Upper lobe of right lung (tissue), 1 donor: ENCODE results near the gene P3H2. TPM values are rescaled to one million over a fixed set of nuclear protein-coding genes. Genes with fewer than 3 reads are reported as not detected.

ENCODE experiments used
- ATAC-seq: fragments of 200-7000 bp; cut with Tn5 transposase; one replicate; pipeline ENCODE4 v1.9.1; 2020; ENCODE audit warnings: mild to moderate bottlenecking, moderate library complexity
- DNase-seq: peaks from one replicate; pipeline ENCODE4 v3.0.0-alpha.2; 2020
- H3K27ac ChIP-seq: fragments of 200-600 bp; one replicate; pipeline ENCODE4 v1.8.0; 2022
- H3K27me3 ChIP-seq: fragments of 200-600 bp; one replicate; pipeline ENCODE4 v1.8.0; 2022; ENCODE audit warnings: mild to moderate bottlenecking
- H3K36me3 ChIP-seq: fragments of 200-600 bp; one replicate; pipeline ENCODE4 v1.8.0; 2022
- H3K4me1 ChIP-seq: fragments of 200-600 bp; one replicate; pipeline ENCODE4 v1.8.0; 2022
- H3K4me3 ChIP-seq: fragments of 200-600 bp; one replicate; pipeline ENCODE4 v1.8.0; 2022; ENCODE audit warnings: mild to moderate bottlenecking
- H3K9me3 ChIP-seq: fragments of 200-600 bp; one replicate; pipeline ENCODE4 v1.8.0; 2022
- intact Hi-C: fragments of 100-400 bp; cut with DNase I; formaldehyde crosslinking; loops from one replicate; pipeline ENCODE4 v1.11.0; 2022
- total RNA-seq: library from RNA; stranded (reverse); fragmentation: NEBNext Ultra II Directional; extraction: Animal tissue kit (Norgen Biotek cat#: 25700); gene quantifications from one replicate; pipeline ENCODE4 v1.2.1, GENCODE V29; 2021
- TF ChIP-seq, protein P1 (sequence below): fragments of 200-600 bp; IDR thresholded peaks from one replicate; pipeline ENCODE4 v1.8.0; 2022; ENCODE audit warnings: antibody characterized with exemption
- donor health status: DM: no; HTN: yes; CAD: no; lungs with severe emphysema.

P3H2 gene
- total RNA-seq, 1 donor from 2014 or later, result 79.0 TPM

- Histone ChIP-seq H3K27ac (no peak overlapping the region), H3K27me3 (no peaks in the 10 kb centered on the region), H3K4me3 (no peak overlapping the region), H3K4me1 (no peaks in the 10 kb centered on the region), H3K36me3 (no peaks in the 10 kb centered on the region), H3K9me3 (no peaks in the 10 kb centered on the region)
- DNase-seq (no peak), ATAC-seq (no peak)
- TF ChIP-seq, protein P1, sequence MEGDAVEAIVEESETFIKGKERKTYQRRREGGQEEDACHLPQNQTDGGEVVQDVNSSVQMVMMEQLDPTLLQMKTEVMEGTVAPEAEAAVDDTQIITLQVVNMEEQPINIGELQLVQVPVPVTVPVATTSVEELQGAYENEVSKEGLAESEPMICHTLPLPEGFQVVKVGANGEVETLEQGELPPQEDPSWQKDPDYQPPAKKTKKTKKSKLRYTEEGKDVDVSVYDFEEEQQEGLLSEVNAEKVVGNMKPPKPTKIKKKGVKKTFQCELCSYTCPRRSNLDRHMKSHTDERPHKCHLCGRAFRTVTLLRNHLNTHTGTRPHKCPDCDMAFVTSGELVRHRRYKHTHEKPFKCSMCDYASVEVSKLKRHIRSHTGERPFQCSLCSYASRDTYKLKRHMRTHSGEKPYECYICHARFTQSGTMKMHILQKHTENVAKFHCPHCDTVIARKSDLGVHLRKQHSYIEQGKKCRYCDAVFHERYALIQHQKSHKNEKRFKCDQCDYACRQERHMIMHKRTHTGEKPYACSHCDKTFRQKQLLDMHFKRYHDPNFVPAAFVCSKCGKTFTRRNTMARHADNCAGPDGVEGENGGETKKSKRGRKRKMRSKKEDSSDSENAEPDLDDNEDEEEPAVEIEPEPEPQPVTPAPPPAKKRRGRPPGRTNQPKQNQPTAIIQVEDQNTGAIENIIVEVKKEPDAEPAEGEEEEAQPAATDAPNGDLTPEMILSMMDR, result no peak
- intact Hi-C loops, result no loop called here
These were observed 21.3 kb upstream of the P3H2 start for GRCh38 chr3:190142041-190142440.

GRCh38 chr3:190139365-190139764 is 18.7 kb upstream of the P3H2 start:
- Histone ChIP-seq H3K4me3 (no peak overlapping the region), H3K27ac (no peak overlapping the region), H3K9me3 (no peaks in the 10 kb centered on the region), H3K27me3 (peaks cover 4% of the 10 kb centered on the region), H3K4me1 (no peaks in the 10 kb centered on the region), H3K36me3 (no peaks in the 10 kb centered on the region)
- ATAC-seq (no peak), DNase-seq (no peak)
- intact Hi-C loops, result no loop called here
- TF ChIP-seq, protein P1, result no peak

DNA sequence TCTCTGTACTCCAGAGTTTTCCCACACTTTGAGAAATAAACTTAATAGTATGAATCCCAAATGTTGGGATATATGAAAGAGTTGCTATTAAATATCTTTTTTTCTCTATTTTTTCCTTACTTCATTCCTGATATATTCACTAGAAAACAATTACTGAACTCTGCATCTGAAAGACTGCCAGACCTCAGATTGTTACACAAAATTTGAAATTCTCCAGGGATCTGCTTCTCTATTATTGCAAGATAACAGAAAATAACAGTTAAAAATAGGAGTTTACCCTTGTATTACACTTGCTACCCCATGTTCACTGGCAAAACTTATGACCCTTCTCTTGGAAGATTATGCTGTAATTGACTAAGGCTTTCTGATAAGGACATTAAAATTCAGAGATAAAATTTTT is 11.7 kb upstream of the P3H2 start:
- H3K9me3 ChIP-seq, result no peaks in the 10 kb centered on the region
- intact Hi-C loops, result no loop called here
- no peak for ATAC-seq

GRCh38 chr3:190131329-190131728 is 10.6 kb upstream of the P3H2 start:
- Histone ChIP-seq H3K27me3 (peaks cover 7% of the 10 kb centered on the region), H3K4me1 (no peaks in the 10 kb centered on the region), H3K9me3 (no peaks in the 10 kb centered on the region), H3K27ac (no peak overlapping the region), H3K36me3 (no peaks in the 10 kb centered on the region), H3K4me3 (no peak overlapping the region)
- DNase-seq (no peak), ATAC-seq (no peak)
- TF ChIP-seq, protein P1, result no peak
- intact Hi-C loops, result no loop called here

More for the DNA sequence above, 11.7 kb upstream of the P3H2 start:
- H3K27me3 ChIP-seq, result peaks cover 7% of the 10 kb centered on the region
- TF ChIP-seq, protein P1, result no peak
- H3K36me3 ChIP-seq, result no peaks in the 10 kb centered on the region
- no peaks in the 10 kb centered on the region for H3K4me1 ChIP-seq
- no peak overlapping the region for H3K4me3 ChIP-seq
- DNase-seq, result no peak
- no peak overlapping the region for H3K27ac ChIP-seq

GRCh38 chr3:190130696-190131095 is 10.0 kb upstream of the P3H2 start:
- ATAC-seq, result no peak
- Histone ChIP-seq H3K36me3 (no peaks in the 10 kb centered on the region), H3K27ac (no peak overlapping the region), H3K27me3 (peaks cover 7% of the 10 kb centered on the region), H3K9me3 (no peaks in the 10 kb centered on the region), H3K4me1 (no peaks in the 10 kb centered on the region), H3K4me3 (no peak overlapping the region)
- TF ChIP-seq, protein P1, result no peak
- no peak for DNase-seq
- intact Hi-C loops, result no loop called here

DNA sequence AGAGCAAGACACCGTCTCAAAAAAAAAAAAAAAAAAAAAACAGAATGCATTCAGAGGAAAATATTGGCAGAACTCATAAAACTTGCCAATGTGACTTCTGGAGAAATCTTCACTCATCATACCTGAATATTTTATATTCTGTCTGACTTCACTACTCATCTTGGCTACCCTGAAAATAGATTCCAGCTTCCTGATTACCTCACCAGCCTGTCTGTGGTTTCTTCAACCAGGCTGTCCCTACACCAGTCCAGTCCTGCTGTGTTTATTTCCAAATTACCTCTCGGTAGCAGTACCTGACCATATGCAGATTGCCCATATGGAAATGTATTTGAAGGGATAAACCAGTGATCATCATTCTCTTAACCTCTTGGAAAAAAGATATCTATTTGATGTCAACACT is 9.3 kb upstream of the P3H2 start:
- no peaks in the 10 kb centered on the region for H3K36me3 ChIP-seq
- no peak overlapping the region for H3K4me3 ChIP-seq
- TF ChIP-seq, protein P1, result no peak
- intact Hi-C loops, result no loop called here
- ATAC-seq, result no peak
- H3K27me3 ChIP-seq, result peaks cover 7% of the 10 kb centered on the region
- H3K9me3 ChIP-seq, result no peaks in the 10 kb centered on the region
- no peaks in the 10 kb centered on the region for H3K4me1 ChIP-seq
- DNase-seq, result no peak
- H3K27ac ChIP-seq, result no peak overlapping the region
